IgD-negative memory B cell (primary cell): Measurements from ENCODE around the gene FOXE1. TPM values are rescaled to one million over a fixed set of nuclear protein-coding genes. Genes with fewer than 3 reads are reported as not detected.

Source experiments
- H3K27ac Mint-ChIP-seq, 3 donors: one replicate each; pipeline ENCODE4 v1.8.0; 2020 to 2022; ENCODE audit warnings: mild to moderate bottlenecking in 3 of 3, mixed read lengths in 3 of 3, moderate library complexity in 1 of 3
- H3K27me3 Mint-ChIP-seq: one replicate; pipeline ENCODE4 v1.8.0; 2021; ENCODE audit warnings: mixed read lengths
- H3K36me3 Mint-ChIP-seq: one replicate; pipeline ENCODE4 v1.8.0; 2020; ENCODE audit warnings: mild to moderate bottlenecking, mixed read lengths
- H3K4me1 Mint-ChIP-seq, 3 donors: one replicate each; pipeline ENCODE4 v1.8.0; 2020 to 2022; ENCODE audit warnings: mixed read lengths in 3 of 3, mild to moderate bottlenecking in 1 of 3
- H3K4me3 Mint-ChIP-seq, 4 donors: one replicate each; pipeline ENCODE4 v1.8.0; 2020 to 2022; ENCODE audit warnings: mild to moderate bottlenecking in 4 of 4, mixed read lengths in 4 of 4, moderate library complexity in 3 of 4
- H3K9me3 Mint-ChIP-seq, 3 donors: one replicate each; pipeline ENCODE4 v1.8.0; 2020 to 2021; ENCODE audit warnings: mixed read lengths in 3 of 3, mild to moderate bottlenecking in 1 of 3
- polyA plus RNA-seq: library from polyadenylated mRNA; unstranded; fragments of 300-500 nt; fragmentation: Illumina TruSeq; gene quantifications from one replicate; pipeline ENCODE4 v1.2.3, GENCODE V29; 2021

The FOXE1 gene
- polyA plus RNA-seq, 1 donor from 2014 or later, result not detected

DNA sequence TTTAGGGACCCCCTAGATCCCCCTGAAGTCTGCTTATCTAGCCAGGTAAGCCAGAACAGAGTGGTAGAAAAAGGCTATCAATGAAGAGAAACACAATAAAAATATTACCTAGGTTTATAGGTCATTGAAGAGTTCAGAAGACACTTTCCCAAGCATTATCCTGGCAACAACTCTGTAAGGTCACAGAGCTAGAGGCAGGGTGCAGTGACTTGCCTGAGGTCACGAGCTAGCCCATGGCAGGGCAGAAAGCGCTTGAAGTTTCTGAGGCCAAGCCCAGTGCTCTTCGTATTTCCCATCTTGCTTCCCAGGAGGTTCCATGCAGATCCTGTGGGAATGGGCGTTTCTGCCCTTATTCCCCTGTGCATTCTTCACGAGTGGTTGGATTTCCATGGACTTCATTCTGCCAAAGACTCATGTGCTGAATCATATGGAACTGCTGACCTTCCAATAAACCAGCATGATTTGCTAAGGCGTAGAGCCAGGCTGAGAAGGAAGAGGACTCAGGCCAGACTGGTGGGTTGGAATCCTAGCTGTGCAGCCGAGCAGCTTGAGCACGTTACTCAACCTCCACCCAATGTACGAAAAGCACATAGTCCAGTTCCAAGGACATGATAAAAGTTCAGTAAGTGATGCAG, 47.2 kb downstream of the FOXE1 start:
- Mint-ChIP-seq H3K27me3 (no peaks in the 10 kb centered on the region), H3K4me3 (peak overlapping the region in 1 of 4 donors; percentile 55), H3K27ac (peak overlapping the region in 1 of 3 donors; percentile 68), H3K9me3 (no peaks in the 10 kb centered on the region), H3K4me1 (peaks cover 2 to 11% (median 11%) of the 10 kb centered on the region in 3 donors), H3K36me3 (peaks cover 2% of the 10 kb centered on the region)

DNA sequence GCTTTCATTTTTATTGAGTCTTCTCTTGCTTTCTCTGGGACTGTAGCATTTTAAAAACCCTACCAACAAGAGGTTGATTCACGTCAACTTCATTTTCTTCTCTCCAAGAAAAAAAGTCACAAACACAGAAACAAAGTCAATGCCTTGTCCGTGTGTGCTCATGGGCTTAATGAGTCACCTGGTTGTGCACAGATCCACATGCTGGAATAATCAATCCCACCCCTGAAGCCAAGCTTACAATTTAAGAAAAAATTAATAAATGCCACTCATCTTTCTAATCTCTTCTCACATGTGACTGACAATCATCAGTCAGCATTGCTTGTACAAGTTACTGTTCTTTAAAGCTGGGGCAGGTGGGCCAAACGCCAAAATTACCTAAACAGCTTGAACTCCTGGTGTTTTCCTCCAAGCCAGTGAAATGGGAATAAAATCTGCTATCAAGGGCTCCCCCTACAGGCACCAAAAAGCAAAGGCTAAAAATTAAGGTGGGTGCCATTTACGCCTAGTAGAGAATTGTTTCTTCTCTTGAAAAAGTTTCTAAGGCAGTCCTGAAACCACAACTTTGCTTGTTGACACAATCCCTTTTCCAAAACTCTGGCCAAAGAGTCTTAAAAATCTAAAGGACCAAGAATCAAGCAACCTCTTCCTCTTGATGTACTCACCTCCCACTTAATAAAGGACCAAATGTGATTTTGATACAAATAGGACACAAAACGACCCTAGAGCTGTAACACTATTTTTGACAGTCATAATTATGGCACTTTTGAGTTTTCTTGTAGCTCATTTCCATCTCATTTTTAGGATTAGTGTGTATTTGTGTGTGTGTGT, 47.9 kb downstream of the FOXE1 start:
- Mint-ChIP-seq H3K27me3 (no peaks in the 10 kb centered on the region), H3K9me3 (no peaks in the 10 kb centered on the region), H3K4me3 (no peak overlapping the region)

DNA sequence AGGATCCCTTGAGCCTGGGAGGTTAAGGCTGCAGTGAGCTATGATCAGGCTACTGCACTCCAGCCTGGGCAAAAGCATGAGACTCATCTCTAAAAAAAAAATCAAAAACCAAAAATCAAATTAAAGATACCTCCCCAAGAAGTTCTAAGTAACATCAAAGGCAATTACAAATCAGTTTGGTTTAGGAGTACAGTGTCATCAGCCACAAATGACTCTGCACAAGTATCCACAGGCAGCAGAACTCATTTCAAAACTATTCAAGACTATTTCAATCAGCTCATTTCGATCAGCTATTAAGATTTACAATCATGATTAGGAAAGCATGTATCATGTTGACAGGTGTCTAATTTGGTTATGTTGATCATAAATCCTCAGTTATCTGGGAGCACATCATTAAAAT, 50.2 kb downstream of the FOXE1 start:
- Mint-ChIP-seq H3K27ac (no peak overlapping the region), H3K27me3 (no peaks in the 10 kb centered on the region), H3K4me1 (peaks cover 13 to 32% (median 27%) of the 10 kb centered on the region in 3 donors), H3K4me3 (no peak overlapping the region), H3K36me3 (peaks cover 4% of the 10 kb centered on the region), H3K9me3 (no peaks in the 10 kb centered on the region)

More for the DNA sequence above, 47.9 kb downstream of the FOXE1 start:
- no peaks in the 10 kb centered on the region for H3K36me3 Mint-ChIP-seq
- peaks cover 2 to 17% (median 15%) of the 10 kb centered on the region in 3 donors for H3K4me1 Mint-ChIP-seq
- H3K27ac Mint-ChIP-seq, result no peak overlapping the region

DNA sequence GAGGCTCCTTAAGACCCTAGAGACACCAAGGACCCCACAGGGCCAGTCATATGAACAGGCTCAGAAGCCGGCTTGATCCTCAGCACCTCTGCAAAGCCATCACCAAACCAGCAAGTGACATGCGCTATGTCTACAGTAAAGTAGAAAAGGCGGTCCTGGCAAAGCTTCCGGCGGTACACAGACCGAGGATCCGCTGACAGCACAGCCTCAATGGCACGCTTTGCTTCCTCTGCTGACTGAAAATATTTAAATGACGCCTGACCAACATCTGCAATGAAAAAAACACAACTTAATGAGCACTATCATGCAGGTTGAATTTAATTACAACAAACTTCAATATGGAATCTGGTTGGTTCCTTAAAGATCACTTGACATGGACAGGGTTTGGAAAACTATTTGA, 51.7 kb downstream of the FOXE1 start:
- H3K9me3 Mint-ChIP-seq, result no peaks in the 10 kb centered on the region
- H3K4me3 Mint-ChIP-seq, result no peak overlapping the region
- peaks cover 6% of the 10 kb centered on the region for H3K36me3 Mint-ChIP-seq
- H3K27ac Mint-ChIP-seq, result peak overlapping the region; percentile 31 to 83 (median 46)
- H3K4me1 Mint-ChIP-seq, result peaks cover 18 to 39% (median 32%) of the 10 kb centered on the region in 3 donors
- no peaks in the 10 kb centered on the region for H3K27me3 Mint-ChIP-seq

DNA sequence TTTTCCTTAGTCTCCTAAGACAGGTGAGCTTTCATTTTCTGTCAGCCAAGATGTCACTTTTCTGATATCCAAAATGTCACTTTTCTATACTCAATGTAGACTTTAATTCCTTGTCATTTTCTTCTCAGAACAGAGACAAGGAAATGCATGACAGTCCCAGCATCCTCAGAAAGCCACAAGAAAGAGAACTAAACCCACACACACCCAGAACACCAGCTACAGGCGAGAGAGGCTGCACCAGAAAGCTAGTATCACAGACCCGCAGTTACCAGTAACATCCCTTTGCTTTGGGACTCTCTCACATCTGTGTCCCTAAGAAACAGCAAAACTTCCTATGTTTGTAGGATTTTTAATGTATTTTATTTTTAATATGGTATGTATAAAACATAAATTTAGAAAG, 52.2 kb downstream of the FOXE1 start:
- Mint-ChIP-seq H3K9me3 (no peaks in the 10 kb centered on the region), H3K4me1 (peaks cover 21 to 44% (median 36%) of the 10 kb centered on the region in 3 donors), H3K27me3 (no peaks in the 10 kb centered on the region), H3K4me3 (peak overlapping the region in 2 of 4 donors; percentile 25 to 63), H3K36me3 (peaks cover 8% of the 10 kb centered on the region), H3K27ac (peak overlapping the region; percentile 31 to 83 (median 46))

Other genes with a start within 250 kb of the FOXE1 start
- 5.9 TPM for gene TSTD2, start 219.9 kb upstream of the FOXE1 start, polyA plus RNA-seq
- gene NCBP1, start 219.4 kb upstream of the FOXE1 start, polyA plus RNA-seq, result 15.6 TPM
- 33.6 TPM for gene XPA, start 155.9 kb upstream of the FOXE1 start, polyA plus RNA-seq
- 14.0 TPM for gene TRMO, start 69.3 kb downstream of the FOXE1 start, polyA plus RNA-seq
- 0.44 TPM for gene HEMGN, start 84.9 kb downstream of the FOXE1 start, polyA plus RNA-seq
- gene ANP32B, start 130.1 kb downstream of the FOXE1 start, polyA plus RNA-seq, result 87.0 TPM
- 26.9 TPM for gene NANS, start 203.5 kb downstream of the FOXE1 start, polyA plus RNA-seq